Sigmoid colon (tissue), 7 donors: ENCODE data around the gene LAMP1. TPM values are rescaled to one million over a fixed set of nuclear protein-coding genes. Genes with fewer than 3 reads are reported as not detected.
A peak's percentile ranks its signal among the peaks of the same experiment; 100 is the strongest.

Experiments
- DNase-seq: peaks from one replicate; pipeline ENCODE4 v3.0.0-alpha.2; 2019
- H3K27ac ChIP-seq, 4 donors: fragments of 200-600 bp; sonication (generic); one replicate each; pipeline ENCODE4 v1.5.1; 2016 to 2019; ENCODE audit warnings: mild to moderate bottlenecking in 1 of 4
- H3K27me3 ChIP-seq, 3 donors: fragments of 200-600 bp; sonication (generic); one replicate each; pipeline ENCODE4 v1.5.1; 2019; ENCODE audit warnings: mild to moderate bottlenecking in 1 of 3
- H3K36me3 ChIP-seq, 4 donors: fragments of 200-600 bp; sonication (generic); one replicate each; pipeline ENCODE4 v1.5.1; 2016 to 2019
- H3K4me1 ChIP-seq, 4 donors: fragments of 200-600 bp; sonication (generic); one replicate each; pipeline ENCODE4 v1.5.1; 2017 to 2019
- H3K4me3 ChIP-seq, 4 donors: fragments of 200-600 bp; sonication (generic); one replicate each; pipeline ENCODE4 v1.5.1; 2017 to 2019; ENCODE audit warnings: mild to moderate bottlenecking in 2 of 4, moderate library complexity in 1 of 4
- H3K9me3 ChIP-seq, 4 donors: fragments of 200-600 bp in 3 of 4; sonication (generic) in 3 of 4; one replicate each; pipeline versions ENCODE4 v1.5.1 to v1.6.1; 2013 to 2019
- CTCF ChIP-seq, 4 experiments: fragments of 450-650 bp in 3 of 4; fragments of 200-600 bp in 1 of 4; IDR thresholded peaks; one replicate each; pipeline ENCODE4 v1.5.1; 2016 to 2019; ENCODE audit warnings: antibody characterized with exemption in 4 of 4, mild to moderate bottlenecking in 3 of 4, moderate library complexity in 2 of 4
- EP300 ChIP-seq, 4 donors: sonication (generic); formaldehyde crosslinking; IDR thresholded peaks; one replicate each; pipeline ENCODE4 v1.6.1; 2017; ENCODE audit warnings: antibody characterized with exemption in 4 of 4
- POLR2A ChIP-seq, 2 donors: fragments of 450-650 bp; IDR thresholded peaks; one replicate each; pipeline ENCODE4 v1.6.1; 2016; ENCODE audit warnings: antibody characterized with exemption in 2 of 2, mild to moderate bottlenecking in 2 of 2, moderate library complexity in 2 of 2
- POLR2AphosphoS5 ChIP-seq, 4 donors: sonication (generic); formaldehyde crosslinking; IDR thresholded peaks; one replicate each; pipeline ENCODE4 v1.6.1; 2017; ENCODE audit warnings: antibody characterized with exemption in 4 of 4
- WGBS, 2 donors: extraction: QIAGEN DNeasy Blood & Tissue Kit; methylation state at CpG; one replicate each; pipeline ENCODE4 v1.1.7; 2013; 5-methylcytosine and 5-hydroxymethylcytosine counted together
- intact Hi-C: fragments of 100-400 bp; cut with DNase I; formaldehyde crosslinking; loops from one replicate; pipeline ENCODE4 v1.15.1; 2023
- polyA plus RNA-seq, 3 donors: library from polyadenylated mRNA; stranded (reverse); fragments of 200-250 nt; gene quantifications; one replicate each; pipeline ENCODE4 v1.2.3, GENCODE V29; 2013
- total RNA-seq, 4 donors: library from RNA; depleted of rRNA; stranded (reverse); fragments of >200 nt; gene quantifications; one replicate each; pipeline ENCODE4 v1.1.0, GENCODE V29; 2016
- donor health status: healthy with polysubstance abuse.
- donor health status: Bipolar disorder and iron deficiency.
- donor health status: healthy.

Gene LAMP1
- total and polyA plus RNA-seq, 7 donors: 20.4 to 125 (median 86.9) TPM

- intact Hi-C loops: no loop called here
- peaks cover 10 to 27% (median 13%) of the 10 kb centered on the region in 4 donors for H3K36me3 ChIP-seq
These were observed 30.3 kb downstream of the LAMP1 start for GRCh38 chr13:113327391-113327765.

GRCh38 chr13:113327766-113328471 lies 30.9 kb downstream of the LAMP1 start:
- WGBS, 2 donors: 70 to 87% methylated on average over 20 of the region's 20 CpGs
- Histone ChIP-seq H3K27me3 (no peaks in the 10 kb centered on the region), H3K9me3 (no peaks in the 10 kb centered on the region), H3K4me1 (no peaks in the 10 kb centered on the region), H3K36me3 (peaks cover 7 to 22% (median 13%) of the 10 kb centered on the region in 4 donors), H3K27ac (no peak overlapping the region), H3K4me3 (no peak overlapping the region)
- intact Hi-C loops: no loop called here
- no peak for DNase-seq
- TF ChIP-seq POLR2A (IDR thresholded peaks at IDR 0.05) (no peak), POLR2AphosphoS5 (IDR thresholded peaks at IDR 0.05) (no peak), EP300 (IDR thresholded peaks at IDR 0.05) (no peak), CTCF (IDR thresholded peaks at IDR 0.05) (no peak)

More at GRCh38 chr13:113327391-113327765, 30.3 kb downstream of the LAMP1 start:
- Histone ChIP-seq H3K4me1 (no peaks in the 10 kb centered on the region), H3K27me3 (no peaks in the 10 kb centered on the region), H3K4me3 (no peak overlapping the region), H3K9me3 (no peaks in the 10 kb centered on the region), H3K27ac (no peak overlapping the region)
- no peak for TF ChIP-seq EP300 (IDR thresholded peaks at IDR 0.05)
- no peak for TF ChIP-seq POLR2AphosphoS5 (IDR thresholded peaks at IDR 0.05)
- no peak for TF ChIP-seq CTCF (IDR thresholded peaks at IDR 0.05)
- TF ChIP-seq POLR2A (IDR thresholded peaks at IDR 0.05): no peak
- DNase-seq: no peak
- 81 to 86% methylated on average over 13 of the region's 13 CpGs for WGBS, 2 donors

GRCh38 chr13:113328851-113329250 lies 31.8 kb downstream of the LAMP1 start:
- intact Hi-C loops: no loop called here
- no peak for DNase-seq

GRCh38 chr13:113329656-113330312 lies 32.7 kb downstream of the LAMP1 start:
- H3K36me3 ChIP-seq: peaks cover 0 to 4% (median 0%) of the 10 kb centered on the region in 4 donors
- H3K9me3 ChIP-seq: no peaks in the 10 kb centered on the region
- intact Hi-C loops: no loop called here
- H3K4me3 ChIP-seq: no peak overlapping the region
- 91 to 95% methylated on average over 22 of the region's 22 CpGs for WGBS, 2 donors
- DNase-seq: no peak
- no peaks in the 10 kb centered on the region for H3K27me3 ChIP-seq
- H3K4me1 ChIP-seq: no peaks in the 10 kb centered on the region
- no peak for TF ChIP-seq EP300 (IDR thresholded peaks at IDR 0.05)
- peak in 1 of 4 donors; percentile 12 for TF ChIP-seq POLR2AphosphoS5 (IDR thresholded peaks at IDR 0.05)
- no peak for TF ChIP-seq CTCF (IDR thresholded peaks at IDR 0.05)
- TF ChIP-seq POLR2A (IDR thresholded peaks at IDR 0.05): no peak
- no peak overlapping the region for H3K27ac ChIP-seq

More at GRCh38 chr13:113328851-113329250, 31.8 kb downstream of the LAMP1 start:
- no peaks in the 10 kb centered on the region for H3K27me3 ChIP-seq
- no peaks in the 10 kb centered on the region for H3K9me3 ChIP-seq
- H3K4me3 ChIP-seq: no peak overlapping the region
- TF ChIP-seq POLR2AphosphoS5 (IDR thresholded peaks at IDR 0.05) (no peak), CTCF (IDR thresholded peaks at IDR 0.05) (no peak), EP300 (IDR thresholded peaks at IDR 0.05) (no peak), POLR2A (IDR thresholded peaks at IDR 0.05) (no peak)
- WGBS, 2 donors: 92 to 93% methylated on average over 12 of the region's 12 CpGs
- H3K4me1 ChIP-seq: no peaks in the 10 kb centered on the region
- peaks cover 0 to 12% (median 5%) of the 10 kb centered on the region in 4 donors for H3K36me3 ChIP-seq
- no peak overlapping the region for H3K27ac ChIP-seq
